GM12872 (cell line): Measurements from ENCODE around the gene CXCL5.

Experiments used
- CTCF ChIP-seq: IDR thresholded peaks from 3 replicates; pipeline ENCODE4 v1.5.1; 2011; ENCODE audit warnings: low read depth, mild to moderate bottlenecking, low read length, moderate library complexity; ENCODE audit not compliant: insufficient read depth

CXCL5 gene

GRCh38 chr4:74039315-74039763 is 40.9 kb upstream of the CXCL5 start:
- no peak for TF ChIP-seq CTCF

GRCh38 chr4:74038425-74039314 is 40.2 kb upstream of the CXCL5 start, which contains the start of gene CXCL3:
Gene CXCL3, minus strand, starts transcription at chr4:74038689. Its CDS starts 78 bp downstream, at chr4:74038611.
- TF ChIP-seq CTCF: no peak

GRCh38 chr4:74038086-74038424 is 39.6 kb upstream of the CXCL5 start:
- no peak for TF ChIP-seq CTCF

GRCh38 chr4:74037076-74037955 is 38.8 kb upstream of the CXCL5 start:
- no peak for TF ChIP-seq CTCF

- no peak for TF ChIP-seq CTCF
Observed at GRCh38 chr4:74033739-74034138, 35.3 kb upstream of the CXCL5 start.

- TF ChIP-seq CTCF: no peak
Observed at GRCh38 chr4:74032064-74032463, 33.6 kb upstream of the CXCL5 start.

GRCh38 chr4:74031576-74031975 is 33.1 kb upstream of the CXCL5 start:
- TF ChIP-seq CTCF: no peak
